ENCODE results near the gene AGRN.
"Not testable (repeated sequence)": the region's sequence is repeated elsewhere in the genome, so short reads cannot be mapped to it uniquely, and the experiment has no call there.

Gene AGRN

DNA sequence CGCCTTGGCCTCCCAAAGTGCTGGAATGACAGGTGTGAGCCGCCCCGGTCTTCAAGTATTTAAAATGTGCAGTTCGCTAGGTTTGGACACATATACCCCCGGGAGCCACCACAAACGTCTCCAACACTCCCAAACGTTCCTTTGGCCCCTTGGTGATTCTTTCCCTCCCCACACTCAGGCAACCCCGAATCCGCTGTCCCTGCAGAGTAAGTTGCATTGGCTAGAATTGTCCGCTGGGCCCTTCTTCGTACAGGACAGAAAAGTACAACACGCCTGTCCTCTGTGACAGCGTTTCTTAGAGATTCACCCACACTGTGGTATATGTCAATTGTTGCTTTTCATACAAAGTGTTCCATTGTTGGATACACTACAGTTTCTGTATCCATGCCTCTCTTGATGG, 34.8 kb upstream of the AGRN start:
- TF ChIP-seq, protein P1, sequence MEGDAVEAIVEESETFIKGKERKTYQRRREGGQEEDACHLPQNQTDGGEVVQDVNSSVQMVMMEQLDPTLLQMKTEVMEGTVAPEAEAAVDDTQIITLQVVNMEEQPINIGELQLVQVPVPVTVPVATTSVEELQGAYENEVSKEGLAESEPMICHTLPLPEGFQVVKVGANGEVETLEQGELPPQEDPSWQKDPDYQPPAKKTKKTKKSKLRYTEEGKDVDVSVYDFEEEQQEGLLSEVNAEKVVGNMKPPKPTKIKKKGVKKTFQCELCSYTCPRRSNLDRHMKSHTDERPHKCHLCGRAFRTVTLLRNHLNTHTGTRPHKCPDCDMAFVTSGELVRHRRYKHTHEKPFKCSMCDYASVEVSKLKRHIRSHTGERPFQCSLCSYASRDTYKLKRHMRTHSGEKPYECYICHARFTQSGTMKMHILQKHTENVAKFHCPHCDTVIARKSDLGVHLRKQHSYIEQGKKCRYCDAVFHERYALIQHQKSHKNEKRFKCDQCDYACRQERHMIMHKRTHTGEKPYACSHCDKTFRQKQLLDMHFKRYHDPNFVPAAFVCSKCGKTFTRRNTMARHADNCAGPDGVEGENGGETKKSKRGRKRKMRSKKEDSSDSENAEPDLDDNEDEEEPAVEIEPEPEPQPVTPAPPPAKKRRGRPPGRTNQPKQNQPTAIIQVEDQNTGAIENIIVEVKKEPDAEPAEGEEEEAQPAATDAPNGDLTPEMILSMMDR (IDR thresholded peaks at IDR 0.05; ENCODE audit: insufficient read depth, low read length, missing control alignments), result no peak
- CTCF ChIA-PET, result interaction anchor here (0.7 to 7.8 kb wide), 15 partner anchors 7 to 306 kb away, joined by 3 to 152 read pairs (median 16); partner anchors contain the start of gene HES4
- POLR2A ChIA-PET, result no interaction called here

DNA sequence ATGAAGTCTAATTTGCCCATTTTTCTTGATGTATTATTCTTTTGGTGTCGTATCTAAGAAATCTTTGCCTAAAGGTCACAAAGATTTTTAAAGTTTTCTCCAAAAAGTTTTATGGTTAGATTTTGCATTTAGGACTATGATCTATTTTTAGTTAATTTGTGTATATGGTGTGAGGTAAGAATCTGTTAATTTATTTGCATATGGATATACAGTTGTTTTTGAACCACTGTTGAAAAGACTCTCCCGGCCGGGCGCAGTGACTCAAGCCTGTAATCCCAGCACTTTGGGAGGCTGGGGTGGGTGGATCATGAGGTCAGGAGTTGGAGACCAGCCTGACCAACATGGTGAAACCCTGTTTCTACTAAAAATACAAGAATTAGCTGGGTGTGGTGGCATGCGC, 31.9 kb upstream of the AGRN start:
- H3K4me3 ChIP-seq (ENCODE audit: low read depth, low read length); DNase-seq (ENCODE audit: low read depth, low spot score); CTCF ChIA-PET: not testable (repeated sequence)
- POLR2A ChIA-PET, result interaction anchor here (0.7 kb wide), 1 partner anchor 25 kb away, joined by 5 read pairs; the partner anchor contains the start of gene ISG15

More for the DNA sequence above, 34.8 kb upstream of the AGRN start:
- DNase-seq (ENCODE audit: low read depth, low spot score), result no peak
- no peak overlapping the region for H3K4me3 ChIP-seq (ENCODE audit: low read depth, low read length)

DNA sequence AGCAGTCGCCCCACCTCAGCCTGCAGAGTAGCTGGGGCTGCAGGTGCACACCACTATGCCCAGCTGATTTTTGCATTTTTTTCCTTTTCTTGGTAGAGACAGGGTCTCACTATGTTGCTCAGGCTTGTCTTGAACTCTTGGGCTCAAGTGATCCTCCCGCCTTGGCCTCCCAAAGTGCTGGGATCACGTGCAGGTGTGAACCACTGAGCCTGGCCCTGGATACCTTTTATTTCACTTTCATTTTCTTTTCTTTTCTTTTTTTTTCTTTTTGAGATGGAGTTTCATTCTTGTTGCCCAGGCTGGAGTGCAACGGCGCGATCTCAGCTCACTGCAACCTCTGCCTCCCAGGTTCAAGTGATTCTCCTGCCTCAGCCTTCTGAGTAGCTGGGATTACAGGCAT, 28.6 kb upstream of the AGRN start:
- CTCF ChIA-PET, result interaction anchor here (2.1 to 7.2 kb wide), 2 partner anchors 8 to 11 kb away, joined by 13 to 86 read pairs; partner anchors contain the start of gene PERM1
- DNase-seq (ENCODE audit: low read depth, low spot score); H3K4me3 ChIP-seq (ENCODE audit: low read depth, low read length); POLR2A ChIA-PET: not testable (repeated sequence)

DNA sequence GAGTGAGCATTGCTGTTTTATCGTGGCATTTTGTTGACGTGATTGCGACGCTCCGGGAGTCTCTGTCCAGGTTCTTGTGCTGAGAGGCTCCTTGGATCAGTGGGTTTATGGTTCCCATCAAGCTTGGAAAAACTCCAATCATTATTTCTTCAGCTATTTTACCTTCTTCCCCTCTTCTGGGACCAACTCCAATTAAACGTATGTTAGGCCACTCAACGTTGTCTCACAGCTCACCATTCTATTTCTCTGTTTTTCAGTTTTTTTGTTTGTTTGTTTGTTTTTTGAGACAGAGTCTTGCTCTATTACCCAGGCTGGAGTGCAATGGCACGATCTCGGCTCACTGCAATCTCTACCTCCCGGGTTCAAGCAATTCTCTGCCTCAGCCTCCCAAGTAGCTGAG, 28.0 kb upstream of the AGRN start:
- CTCF ChIA-PET, result interaction anchor here (0.7 to 7.2 kb wide), 4 partner anchors 9 to 27 kb away, joined by 3 to 86 read pairs (median 8); partner anchors contain the start of gene PERM1
- no peak for DNase-seq (ENCODE audit: low read depth, low spot score)
- TF ChIP-seq, protein P1 (IDR thresholded peaks at IDR 0.05; ENCODE audit: insufficient read depth, low read length, missing control alignments), result no peak
- POLR2A ChIA-PET, result no interaction called here
- H3K4me3 ChIP-seq (ENCODE audit: low read depth, low read length), result no peak overlapping the region

DNA sequence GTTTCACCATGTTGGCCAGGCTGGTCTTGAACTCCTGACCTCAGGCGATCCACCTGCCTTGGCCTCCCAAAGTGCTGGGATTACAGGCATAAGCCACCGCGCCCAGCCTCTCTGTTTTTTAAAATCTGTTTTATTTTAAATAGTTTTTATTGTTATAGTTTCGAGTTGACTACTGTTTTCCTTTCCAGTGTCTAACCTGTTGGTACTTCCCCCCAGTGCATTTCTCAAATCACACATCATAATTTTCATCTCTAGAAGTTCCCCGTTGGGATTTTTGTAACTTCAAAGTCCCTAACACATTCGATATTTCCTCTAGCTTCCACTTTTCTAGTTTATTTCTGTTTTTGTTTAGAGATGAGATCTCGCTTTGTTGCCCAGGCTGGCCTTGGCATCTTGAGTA, 27.6 kb upstream of the AGRN start:
- ChIA-PET POLR2A (no interaction called here), CTCF (interaction anchor here (0.5 to 7.2 kb wide), 6 partner anchors 9 to 71 kb away, joined by 3 to 86 read pairs (median 5); partner anchors contain the start of gene PERM1)
- no peak for DNase-seq (ENCODE audit: low read depth, low spot score)
- no peak overlapping the region for H3K4me3 ChIP-seq (ENCODE audit: low read depth, low read length)
- TF ChIP-seq, protein P1 (IDR thresholded peaks at IDR 0.05; ENCODE audit: insufficient read depth, low read length, missing control alignments), result no peak

DNA sequence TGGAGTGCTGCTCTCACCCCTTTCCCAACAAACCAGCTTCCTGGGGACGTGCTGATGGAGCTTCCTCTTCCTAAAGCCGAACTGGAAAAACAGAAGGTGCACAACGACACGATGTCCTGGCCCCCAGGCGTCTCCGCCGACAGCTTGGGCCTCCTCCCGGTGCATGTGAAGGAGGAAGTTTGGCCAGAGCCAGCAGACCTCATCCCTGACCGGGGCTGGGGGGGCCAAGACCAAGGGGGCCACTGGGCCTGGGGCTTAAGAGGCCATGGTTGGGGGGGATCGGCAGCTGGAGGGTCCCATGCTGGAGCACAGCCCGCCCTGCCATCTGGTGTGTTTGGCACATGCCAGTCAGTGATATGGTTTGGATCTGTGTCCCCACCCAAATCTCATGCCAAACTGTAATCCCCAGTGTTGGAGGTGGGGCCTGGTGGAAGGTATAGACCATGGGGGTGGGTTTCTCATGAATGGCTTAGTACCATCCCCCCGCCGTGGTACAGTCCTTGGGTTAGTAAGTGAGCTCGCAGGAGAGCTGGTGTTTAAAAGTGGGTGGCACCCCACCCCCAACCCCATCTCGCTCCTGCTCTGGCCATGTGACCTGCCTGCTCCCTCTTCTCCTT, 26.4 kb upstream of the AGRN start:
- POLR2A ChIA-PET, result no interaction called here
- TF ChIP-seq, protein P1 (IDR thresholded peaks at IDR 0.05; ENCODE audit: insufficient read depth, low read length, missing control alignments), result no peak
- CTCF ChIA-PET, result interaction anchor here (0.7 to 7.2 kb wide), 7 partner anchors 9 to 89 kb away, joined by 3 to 86 read pairs (median 4); partner anchors contain the start of gene PERM1
- H3K4me3 ChIP-seq (ENCODE audit: low read depth, low read length), result no peak overlapping the region
- DNase-seq (ENCODE audit: low read depth, low spot score), result no peak

DNA sequence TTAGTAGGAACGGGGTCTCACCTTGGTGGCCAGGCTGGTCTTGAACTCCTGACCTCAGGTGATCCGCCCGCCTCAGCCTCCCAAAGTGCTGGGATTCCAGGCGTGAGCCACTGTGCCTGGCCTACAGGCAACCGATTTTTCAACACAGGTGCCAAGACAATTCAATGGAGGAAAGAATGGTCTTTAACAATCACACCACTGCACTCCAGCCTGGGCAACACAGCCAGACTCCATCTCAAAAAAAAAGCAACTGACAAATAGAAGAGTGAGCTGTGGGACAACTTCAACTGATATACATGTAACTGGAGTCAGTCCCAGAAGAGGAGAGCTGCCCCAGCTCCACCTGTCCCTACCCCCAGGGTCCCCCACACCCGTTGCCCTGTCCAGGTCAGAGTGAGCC, 25.4 kb upstream of the AGRN start:
- H3K4me3 ChIP-seq (ENCODE audit: low read depth, low read length); POLR2A ChIA-PET; DNase-seq (ENCODE audit: low read depth, low spot score): not testable (repeated sequence)
- CTCF ChIA-PET, result interaction anchor here (0.9 to 7.2 kb wide), 4 partner anchors 9 to 90 kb away, joined by 4 to 86 read pairs (median 4); partner anchors contain the start of gene PERM1
